NCI-H748 treated with DMSO at 0.1 percent for 48 hours (cell line): ENCODE data around the gene QSOX1.

Experiments
- DNase-seq: peaks from one replicate; lab custom pipeline; 2025; lab: John Stamatoyannopoulos, UW

The QSOX1 gene

GRCh38 chr1:180250883-180251509, 96.3 kb downstream of the QSOX1 start:
- no peak for DNase-seq

- DNase-seq: no peak
Observed at GRCh38 chr1:180251526-180252305, 97.0 kb downstream of the QSOX1 start.

- peak; percentile 19 for DNase-seq
Observed at GRCh38 chr1:180252638-180253536, 98.2 kb downstream of the QSOX1 start.
